ENCODE data around the gene PTPRN2. TPM values are rescaled to one million over a fixed set of nuclear protein-coding genes. Genes with fewer than 3 reads are reported as not detected.

PTPRN2 gene
- total and polyA plus RNA-seq, 2 experiments from 2014 or later: 0.28 TPM; not detected in 1

- TF ChIP-seq CTCF (IDR thresholded peaks at IDR 0.05; ENCODE audit: low read depth, low read length): no peak
- Histone ChIP-seq H3K4me1 (ENCODE audit: low read depth) (no peaks in the 10 kb centered on the region), H3K36me3 (no peaks in the 10 kb centered on the region), H3K27me3 (no peaks in the 10 kb centered on the region), H3K4me3 (no peak overlapping the region), H3K9me3 (ENCODE audit: low read depth) (no peaks in the 10 kb centered on the region), H3K27ac (no peak overlapping the region)
- no peak for DNase-seq (ENCODE audit: low read depth in 1 of 2, low spot score in 1 of 2)
Observed at GRCh38 chr7:157569967-157570366, 1017.7 kb downstream of the PTPRN2 start.

GRCh38 chr7:157568770-157569584 is 1018.6 kb downstream of the PTPRN2 start:
- peak in 1 of 2 donors; percentile 52 for DNase-seq (ENCODE audit: low read depth in 1 of 2, low spot score in 1 of 2)
- Histone ChIP-seq H3K4me3 (no peak overlapping the region), H3K9me3 (ENCODE audit: low read depth) (no peaks in the 10 kb centered on the region), H3K27me3 (no peaks in the 10 kb centered on the region), H3K36me3 (no peaks in the 10 kb centered on the region), H3K4me1 (ENCODE audit: low read depth) (no peaks in the 10 kb centered on the region), H3K27ac (no peak overlapping the region)
- no peak for TF ChIP-seq CTCF (IDR thresholded peaks at IDR 0.05; ENCODE audit: low read depth, low read length)

- Histone ChIP-seq H3K9me3 (ENCODE audit: low read depth) (no peaks in the 10 kb centered on the region), H3K36me3 (no peaks in the 10 kb centered on the region), H3K27me3 (no peaks in the 10 kb centered on the region), H3K4me3 (no peak overlapping the region), H3K27ac (no peak overlapping the region), H3K4me1 (ENCODE audit: low read depth) (no peaks in the 10 kb centered on the region)
- no peak for DNase-seq (ENCODE audit: low read depth in 1 of 2, low spot score in 1 of 2)
- no peak for TF ChIP-seq CTCF (IDR thresholded peaks at IDR 0.05; ENCODE audit: low read depth, low read length)
Observed at GRCh38 chr7:157568106-157568769, 1019.4 kb downstream of the PTPRN2 start.

- TF ChIP-seq CTCF (IDR thresholded peaks at IDR 0.05; ENCODE audit: low read depth, low read length): no peak
- H3K4me1 ChIP-seq (ENCODE audit: low read depth): no peaks in the 10 kb centered on the region
- no peak overlapping the region for H3K27ac ChIP-seq
- H3K36me3 ChIP-seq: no peaks in the 10 kb centered on the region
- H3K4me3 ChIP-seq: no peak overlapping the region
- no peaks in the 10 kb centered on the region for H3K27me3 ChIP-seq
- no peaks in the 10 kb centered on the region for H3K9me3 ChIP-seq (ENCODE audit: low read depth)
- no peak for DNase-seq (ENCODE audit: low read depth in 1 of 2, low spot score in 1 of 2)
Observed at GRCh38 chr7:157567666-157568065, 1020.0 kb downstream of the PTPRN2 start.

- no peaks in the 10 kb centered on the region for H3K36me3 ChIP-seq
- H3K27ac ChIP-seq: no peak overlapping the region
- no peaks in the 10 kb centered on the region for H3K27me3 ChIP-seq
- no peak overlapping the region for H3K4me3 ChIP-seq
- DNase-seq (ENCODE audit: low read depth in 1 of 2, low spot score in 1 of 2): no peak
- H3K4me1 ChIP-seq (ENCODE audit: low read depth): no peaks in the 10 kb centered on the region
- TF ChIP-seq CTCF (IDR thresholded peaks at IDR 0.05; ENCODE audit: low read depth, low read length): no peak
- H3K9me3 ChIP-seq (ENCODE audit: low read depth): no peaks in the 10 kb centered on the region
Observed at GRCh38 chr7:157566631-157567006, 1021.0 kb downstream of the PTPRN2 start.

Data from cardiac muscle cell (in vitro differentiated cells and primary cell).